ENCODE results near the gene SLC35E4. TPM values are rescaled to one million over a fixed set of nuclear protein-coding genes. Genes with fewer than 3 reads are reported as not detected.

Gene SLC35E4
- total RNA-seq, 1 experiment from 2014 or later, result 5.3 TPM

- DNase-seq (ENCODE audit: low spot score) (no peak), ATAC-seq (no peak)
- ChIA-PET POLR2A (no interaction called here), CTCF (interaction anchor here (1.2 kb wide), 1 partner anchor 159 kb away, joined by 4 read pairs; no protein-coding TSS in a partner anchor)
- Mint-ChIP-seq H3K9me3 (peaks cover 3% of the 10 kb centered on the region; the same call in 1 of the 2 replicates), H3K27ac (no peak overlapping the region; the same call in 1 of the 2 replicates), H3K27me3 (ENCODE audit: low read depth) (no peaks in the 10 kb centered on the region), H3K4me3 (no peak overlapping the region), H3K4me1 (peaks cover 32% of the 10 kb centered on the region), H3K36me3 (no peaks in the 10 kb centered on the region)
- TF ChIP-seq GRHL2 (CRISPR knock-in tag; IDR thresholded peaks at IDR 0.05; ENCODE audit: insufficient replicate concordance, severe bottlenecking), result no peak
- TF ChIP-seq USF2 (CRISPR knock-in tag; IDR thresholded peaks at IDR 0.05), result no peak
- no peak for TF ChIP-seq GABPB1 (CRISPR knock-in tag; IDR thresholded peaks at IDR 0.05)
- TF ChIP-seq CREM (CRISPR knock-in tag; IDR thresholded peaks at IDR 0.05), result no peak
- no peak for TF ChIP-seq CREB1 (CRISPR knock-in tag; IDR thresholded peaks at IDR 0.05)
- no peak for TF ChIP-seq ATF1 (CRISPR knock-in tag; IDR thresholded peaks at IDR 0.05)
- TF ChIP-seq FOXP1 (CRISPR knock-in tag; IDR thresholded peaks at IDR 0.05; ENCODE audit: borderline replicate concordance), result no peak
- TF ChIP-seq ZBTB43 (CRISPR knock-in tag; IDR thresholded peaks at IDR 0.05), result no peak
- no peak for TF ChIP-seq TP53 (CRISPR knock-in tag; IDR thresholded peaks at IDR 0.05)
- no peak for TF ChIP-seq E2F1 (CRISPR knock-in tag; IDR thresholded peaks at IDR 0.05)
- TF ChIP-seq ZNF281 (CRISPR knock-in tag; IDR thresholded peaks at IDR 0.05), result no peak
- no peak for TF ChIP-seq E2F5 (CRISPR knock-in tag; IDR thresholded peaks at IDR 0.05)
- TF ChIP-seq OVOL2 (CRISPR knock-in tag; IDR thresholded peaks at IDR 0.05; ENCODE audit: borderline replicate concordance), result no peak
- TF ChIP-seq TEAD1 (CRISPR knock-in tag; IDR thresholded peaks at IDR 0.05), result no peak
- TF ChIP-seq PRRX2 (CRISPR knock-in tag; IDR thresholded peaks at IDR 0.05), result no peak
Observed at GRCh38 chr22:30603801-30604200, 31.8 kb upstream of the SLC35E4 start.

GRCh38 chr22:30604723-30605122 lies 30.9 kb upstream of the SLC35E4 start:
- Mint-ChIP-seq H3K27me3 (ENCODE audit: low read depth) (no peaks in the 10 kb centered on the region), H3K9me3 (peaks cover 3% of the 10 kb centered on the region; the same call in 1 of the 2 replicates), H3K36me3 (no peaks in the 10 kb centered on the region), H3K27ac (no peak overlapping the region), H3K4me3 (no peak overlapping the region), H3K4me1 (peaks cover 40% of the 10 kb centered on the region)
- ATAC-seq, result no peak
- DNase-seq (ENCODE audit: low spot score), result no peak
- CTCF ChIA-PET, result interaction anchor here (1.2 to 4.0 kb wide), 2 partner anchors 30 to 160 kb away, joined by 4 to 43 read pairs; partner anchors contain the start of gene SLC35E4
- POLR2A ChIA-PET, result no interaction called here
- no peak for TF ChIP-seq RORB (CRISPR knock-in tag; IDR thresholded peaks at IDR 0.05)
- TF ChIP-seq TEAD4 (CRISPR knock-in tag; IDR thresholded peaks at IDR 0.05), result no peak
- no peak for TF ChIP-seq SP1 (CRISPR knock-in tag; conservative IDR thresholded peaks at IDR 0.05)
- TF ChIP-seq NFE2L1 (CRISPR knock-in tag; IDR thresholded peaks at IDR 0.05), result no peak
- no peak for TF ChIP-seq ZNF532 (CRISPR knock-in tag; IDR thresholded peaks at IDR 0.05; ENCODE audit: borderline replicate concordance)
- no peak for TF ChIP-seq ZBTB21 (CRISPR knock-in tag; IDR thresholded peaks at IDR 0.05; ENCODE audit: borderline replicate concordance)
- no peak for TF ChIP-seq SMAD3 (CRISPR knock-in tag; IDR thresholded peaks at IDR 0.05; ENCODE audit: borderline replicate concordance)
- no peak for TF ChIP-seq USF1 (CRISPR knock-in tag; IDR thresholded peaks at IDR 0.05)
- no peak for TF ChIP-seq NR3C1 (CRISPR knock-in tag; conservative IDR thresholded peaks at IDR 0.05; ENCODE audit: low read depth)
- TF ChIP-seq E2F5 (CRISPR knock-in tag; IDR thresholded peaks at IDR 0.05), result no peak

All from WTC11 (cell line).